GM12865 (cell line): ENCODE data around the gene SLX9.

Experiments used
- DNase-seq: peaks from one replicate; pipeline ENCODE4 v3.0.0; 2010; ENCODE audit warnings: low read depth
- H3K4me3 ChIP-seq: 2 replicates; pipeline ENCODE4 v1.5.1; 2011; ENCODE audit warnings: mild to moderate bottlenecking, low read depth, low read length, control low read depth
- TF ChIP-seq, protein P1 (sequence below): IDR thresholded peaks from 2 replicates; pipeline ENCODE4 v1.5.1; 2011; ENCODE audit warnings: low read length, control low read depth, low read depth, inconsistent platforms; ENCODE audit not compliant: insufficient read depth; ENCODE audit errors: missing control alignments

SLX9 gene

DNA sequence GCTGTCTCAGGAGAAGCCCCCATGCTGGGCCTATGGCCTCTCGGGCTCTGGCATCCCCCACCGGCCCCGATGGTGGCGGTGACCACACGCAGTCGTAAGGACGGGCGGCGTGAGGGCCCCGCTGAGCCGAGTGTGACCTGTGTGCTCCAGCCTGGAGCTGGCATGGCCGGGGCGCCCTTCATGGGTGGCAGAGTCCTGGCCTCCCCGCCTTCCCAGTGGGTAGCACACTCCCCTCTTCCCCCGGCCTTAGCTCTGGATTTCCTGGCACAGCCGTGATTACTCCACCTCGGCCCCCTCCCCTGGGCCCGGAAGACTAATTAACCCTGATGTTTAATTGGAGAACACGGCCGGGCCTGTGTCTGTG, 44.6 kb downstream of the SLX9 start:
- H3K4me3 ChIP-seq = no peak overlapping the region
- TF ChIP-seq, protein P1, sequence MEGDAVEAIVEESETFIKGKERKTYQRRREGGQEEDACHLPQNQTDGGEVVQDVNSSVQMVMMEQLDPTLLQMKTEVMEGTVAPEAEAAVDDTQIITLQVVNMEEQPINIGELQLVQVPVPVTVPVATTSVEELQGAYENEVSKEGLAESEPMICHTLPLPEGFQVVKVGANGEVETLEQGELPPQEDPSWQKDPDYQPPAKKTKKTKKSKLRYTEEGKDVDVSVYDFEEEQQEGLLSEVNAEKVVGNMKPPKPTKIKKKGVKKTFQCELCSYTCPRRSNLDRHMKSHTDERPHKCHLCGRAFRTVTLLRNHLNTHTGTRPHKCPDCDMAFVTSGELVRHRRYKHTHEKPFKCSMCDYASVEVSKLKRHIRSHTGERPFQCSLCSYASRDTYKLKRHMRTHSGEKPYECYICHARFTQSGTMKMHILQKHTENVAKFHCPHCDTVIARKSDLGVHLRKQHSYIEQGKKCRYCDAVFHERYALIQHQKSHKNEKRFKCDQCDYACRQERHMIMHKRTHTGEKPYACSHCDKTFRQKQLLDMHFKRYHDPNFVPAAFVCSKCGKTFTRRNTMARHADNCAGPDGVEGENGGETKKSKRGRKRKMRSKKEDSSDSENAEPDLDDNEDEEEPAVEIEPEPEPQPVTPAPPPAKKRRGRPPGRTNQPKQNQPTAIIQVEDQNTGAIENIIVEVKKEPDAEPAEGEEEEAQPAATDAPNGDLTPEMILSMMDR = no peak
- DNase-seq = no peak

DNA sequence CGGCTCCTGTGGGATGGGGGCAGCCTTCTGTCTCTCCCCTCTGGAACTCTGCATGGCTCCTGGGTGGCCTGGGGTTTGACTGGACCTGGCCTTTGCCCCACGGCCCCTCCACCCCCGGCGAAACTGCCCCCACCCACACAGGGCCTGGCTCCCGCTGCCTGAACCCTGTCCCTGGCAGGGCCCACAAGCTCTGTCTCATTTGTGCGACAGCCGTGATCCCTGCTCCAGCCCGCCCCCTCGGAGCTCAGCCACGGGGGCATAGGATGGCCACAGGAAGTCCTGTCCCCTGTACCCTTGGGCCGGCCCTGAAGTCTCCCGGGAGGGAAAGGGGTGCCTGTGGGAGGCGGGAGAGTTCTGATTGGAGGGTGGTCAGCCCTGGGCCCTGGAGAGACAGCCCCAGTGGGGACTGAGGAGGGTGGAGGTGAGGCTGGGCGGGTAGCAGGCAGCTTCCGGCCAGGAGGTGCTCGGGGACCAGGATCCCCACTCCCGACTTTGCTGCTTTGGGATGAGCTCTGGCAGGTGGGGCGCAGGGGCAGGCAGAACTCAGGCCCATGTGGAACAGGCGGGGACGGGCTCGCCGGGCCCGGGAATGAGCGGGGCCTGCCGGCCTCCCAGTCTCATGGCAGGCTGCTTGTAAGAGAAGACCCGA, 45.1 kb downstream of the SLX9 start:
- TF ChIP-seq, protein P1 = no peak
- DNase-seq = no peak
- H3K4me3 ChIP-seq = no peak overlapping the region

DNA sequence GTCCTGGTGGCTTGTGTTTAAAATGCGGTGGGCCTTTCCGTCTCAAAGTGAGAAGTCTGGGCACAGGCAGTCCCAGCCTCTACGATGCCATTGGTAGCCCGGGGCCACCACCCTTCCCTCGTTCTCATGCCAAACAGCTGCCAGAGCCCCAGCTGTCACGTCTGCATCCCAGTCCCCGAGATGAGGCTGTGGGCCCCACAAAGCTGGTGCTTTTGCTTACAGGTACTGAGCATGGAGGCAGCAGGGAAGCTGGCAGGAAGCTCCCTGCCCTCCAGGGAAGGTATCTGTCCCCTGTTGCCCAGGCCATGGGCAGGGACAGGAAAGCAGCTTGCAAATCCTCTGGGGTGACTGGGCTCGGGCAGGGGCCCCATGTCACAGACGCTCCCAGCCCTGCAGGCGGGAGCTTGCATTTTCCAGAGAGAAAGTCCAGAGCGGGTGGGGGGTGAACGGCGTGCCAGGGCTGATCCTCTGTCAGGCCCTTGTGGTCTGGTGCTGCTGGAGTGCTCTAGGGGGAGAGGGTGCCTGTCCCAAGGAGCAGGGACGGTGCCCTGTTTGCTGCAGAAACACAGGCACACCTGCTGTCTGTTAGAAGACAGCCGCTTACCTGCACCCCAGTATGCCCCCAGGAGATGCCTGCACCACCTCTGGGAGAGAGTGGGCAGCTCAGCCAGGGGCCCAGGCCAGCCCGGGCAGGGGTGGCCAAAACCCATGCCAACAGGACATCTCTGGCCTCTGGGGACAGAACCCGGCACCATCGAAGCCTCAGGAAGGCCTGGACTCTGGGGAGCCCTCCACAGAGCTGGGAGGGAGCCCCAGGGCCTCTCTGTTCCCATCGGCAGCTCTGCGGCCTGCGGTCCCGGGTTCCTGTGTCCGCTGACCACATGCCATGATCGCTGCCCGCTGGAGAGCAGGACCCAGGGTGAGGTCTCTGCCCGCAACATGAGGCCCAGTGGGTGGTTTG, 45.9 kb downstream of the SLX9 start:
- TF ChIP-seq, protein P1 = no peak
- DNase-seq = no peak

DNA sequence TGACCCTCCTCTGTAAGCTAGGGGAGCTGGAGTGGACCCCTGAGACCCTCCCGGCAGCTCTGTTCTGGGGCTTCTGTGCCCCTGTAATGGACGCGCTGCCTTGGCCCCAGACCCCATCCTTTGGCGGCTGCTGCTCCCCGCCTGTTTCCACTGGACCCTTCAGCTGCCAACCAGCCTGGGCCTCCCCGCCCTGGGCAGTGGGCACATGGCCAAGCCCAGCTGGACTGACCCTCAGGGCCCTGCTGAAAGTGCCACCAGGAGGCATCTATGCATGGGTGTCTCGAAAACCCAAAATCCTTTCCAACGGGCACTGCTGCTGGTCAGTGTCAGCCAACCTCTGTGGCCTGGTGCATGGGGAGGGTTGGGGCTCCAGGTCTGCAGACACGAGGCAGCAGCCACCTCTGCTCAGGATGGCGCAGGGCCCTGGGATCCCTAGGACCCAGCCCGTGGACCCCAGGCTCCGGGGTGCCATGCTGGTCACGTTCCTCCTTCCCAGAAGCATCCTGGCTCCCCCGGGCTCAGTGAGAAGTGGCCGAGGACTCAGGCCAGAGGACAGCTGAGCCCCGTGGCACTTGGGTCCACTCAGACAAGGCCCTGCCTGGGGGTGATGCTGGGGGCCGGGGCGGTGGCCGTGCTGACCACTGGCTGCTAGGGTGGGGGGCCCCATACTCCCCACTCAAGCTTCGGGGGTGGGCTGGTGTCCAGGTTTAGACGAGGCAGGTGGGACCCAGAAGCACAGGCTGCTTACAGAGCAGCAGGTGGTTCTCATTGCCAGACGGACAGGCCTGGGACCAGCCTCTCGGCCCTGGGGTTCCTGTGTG, 46.9 kb downstream of the SLX9 start:
- no peak overlapping the region for H3K4me3 ChIP-seq
- TF ChIP-seq, protein P1 = no peak
- no peak for DNase-seq

More for the DNA sequence above, 45.9 kb downstream of the SLX9 start:
- H3K4me3 ChIP-seq = no peak overlapping the region

DNA sequence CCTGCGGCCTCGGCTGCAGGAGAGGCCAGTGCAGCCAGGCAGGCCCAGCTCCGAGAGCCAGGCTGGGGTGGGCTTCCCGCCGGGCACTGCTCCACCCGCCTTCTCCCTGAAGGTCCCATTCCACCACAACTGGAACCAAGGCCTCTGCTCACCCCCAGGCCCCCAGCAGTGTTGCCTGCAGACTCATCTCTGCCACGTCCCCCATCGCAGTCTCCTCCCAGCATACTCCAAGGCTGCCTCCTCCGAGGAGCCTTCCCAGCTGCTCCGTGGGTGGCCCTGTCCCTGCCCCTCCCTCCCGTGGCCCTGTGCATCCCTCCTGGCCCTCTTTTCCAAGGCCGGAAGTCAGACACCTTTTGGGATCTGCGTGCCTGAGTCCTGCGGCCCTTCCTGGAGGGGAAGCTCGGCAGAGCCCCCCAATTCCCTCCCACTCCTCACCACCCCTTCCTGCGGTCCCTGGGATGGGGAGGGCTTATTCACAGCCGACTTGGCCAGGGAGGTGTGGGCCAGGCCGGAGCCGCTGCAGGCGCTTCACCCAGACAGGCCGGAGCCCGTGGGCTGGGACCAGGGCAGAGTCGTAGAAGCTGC, 47.6 kb downstream of the SLX9 start:
- TF ChIP-seq, protein P1 = no peak
- H3K4me3 ChIP-seq = no peak overlapping the region
- no peak for DNase-seq

DNA sequence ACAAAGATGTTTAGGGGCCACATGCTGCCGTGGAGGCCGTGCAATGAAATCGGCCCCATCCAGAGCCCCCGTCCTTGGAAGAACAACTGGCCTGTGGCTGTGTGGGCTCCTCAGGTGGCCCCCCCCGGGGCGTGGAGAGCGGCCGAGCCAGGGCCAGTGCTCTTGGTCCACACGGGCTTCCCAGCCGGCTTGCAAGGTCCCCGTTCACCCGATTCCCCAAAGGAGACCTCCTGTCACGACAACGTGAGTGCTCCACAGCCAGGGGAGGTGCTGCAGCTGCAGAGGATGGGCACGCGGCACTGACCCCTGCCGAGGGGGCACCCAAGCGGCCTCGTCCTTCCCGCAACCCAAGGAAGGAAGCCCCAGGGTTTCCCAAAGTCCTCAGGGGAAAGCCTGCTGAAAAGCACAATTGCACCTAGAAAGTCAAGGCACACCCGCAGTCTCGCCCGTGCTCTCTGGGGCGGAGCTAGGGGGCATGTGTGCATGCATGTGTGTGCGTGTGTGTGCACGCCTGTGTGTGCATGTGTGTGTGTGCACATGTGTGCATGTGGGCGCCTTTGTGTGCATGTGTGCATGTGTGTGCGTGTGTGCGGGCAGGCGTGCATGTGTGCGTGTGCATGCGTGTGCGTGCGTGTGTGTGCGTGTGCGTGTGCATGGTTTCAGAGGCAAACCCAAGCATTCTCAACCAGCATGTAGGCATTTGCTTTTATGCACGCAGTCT, 48.2 kb downstream of the SLX9 start:
- H3K4me3 ChIP-seq = no peak overlapping the region
- no peak for DNase-seq
- TF ChIP-seq, protein P1 = no peak
